Measurements from ENCODE around the gene NCSTN.

- TF ChIP-seq, protein P1, sequence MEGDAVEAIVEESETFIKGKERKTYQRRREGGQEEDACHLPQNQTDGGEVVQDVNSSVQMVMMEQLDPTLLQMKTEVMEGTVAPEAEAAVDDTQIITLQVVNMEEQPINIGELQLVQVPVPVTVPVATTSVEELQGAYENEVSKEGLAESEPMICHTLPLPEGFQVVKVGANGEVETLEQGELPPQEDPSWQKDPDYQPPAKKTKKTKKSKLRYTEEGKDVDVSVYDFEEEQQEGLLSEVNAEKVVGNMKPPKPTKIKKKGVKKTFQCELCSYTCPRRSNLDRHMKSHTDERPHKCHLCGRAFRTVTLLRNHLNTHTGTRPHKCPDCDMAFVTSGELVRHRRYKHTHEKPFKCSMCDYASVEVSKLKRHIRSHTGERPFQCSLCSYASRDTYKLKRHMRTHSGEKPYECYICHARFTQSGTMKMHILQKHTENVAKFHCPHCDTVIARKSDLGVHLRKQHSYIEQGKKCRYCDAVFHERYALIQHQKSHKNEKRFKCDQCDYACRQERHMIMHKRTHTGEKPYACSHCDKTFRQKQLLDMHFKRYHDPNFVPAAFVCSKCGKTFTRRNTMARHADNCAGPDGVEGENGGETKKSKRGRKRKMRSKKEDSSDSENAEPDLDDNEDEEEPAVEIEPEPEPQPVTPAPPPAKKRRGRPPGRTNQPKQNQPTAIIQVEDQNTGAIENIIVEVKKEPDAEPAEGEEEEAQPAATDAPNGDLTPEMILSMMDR (IDR thresholded peaks at IDR 0.05 in 2 of 3, conservative IDR thresholded peaks at IDR 0.05 in 1 of 3; ENCODE audit: control insufficient read depth in 2 of 3, extremely low read depth in 1 of 3, insufficient read depth in 1 of 3, low read depth in 3 of 3, low read length in 3 of 3) = no peak
- no peak for TF ChIP-seq CEBPB (IDR thresholded peaks at IDR 0.05; ENCODE audit: borderline replicate concordance in 1 of 2, low read depth in 2 of 2, low read length in 2 of 2)
- TF ChIP-seq ZNF274 (IDR thresholded peaks at IDR 0.05; ENCODE audit: insufficient read depth, insufficient read length) = no peak
- no peak for TF ChIP-seq CHD1 (IDR thresholded peaks at IDR 0.05; ENCODE audit: low read depth, low read length)
- no peak for TF ChIP-seq CBX5 (IDR thresholded peaks at IDR 0.05; ENCODE audit: low read depth)
- TF ChIP-seq FOS (IDR thresholded peaks at IDR 0.05; ENCODE audit: borderline replicate concordance, extremely low read depth, insufficient read length) = no peak
- no peak for TF ChIP-seq ZSCAN29 (IDR thresholded peaks at IDR 0.05)
- no peak for TF ChIP-seq BCL11A (IDR thresholded peaks at IDR 0.05; ENCODE audit: low read depth, low read length)
- no peak for TF ChIP-seq POLR2A (IDR thresholded peaks at IDR 0.05; ENCODE audit: low read depth, low read length)
- TF ChIP-seq ELK1 (IDR thresholded peaks at IDR 0.05; ENCODE audit: low read depth, low read length) = no peak
- no peak for TF ChIP-seq GABPA (IDR thresholded peaks at IDR 0.05; ENCODE audit: low read depth)
- TF ChIP-seq CHD4 (IDR thresholded peaks at IDR 0.05) = no peak
- TF ChIP-seq CHD2 (IDR thresholded peaks at IDR 0.05; ENCODE audit: borderline replicate concordance, low read depth, low read length) = no peak
- no peak for TF ChIP-seq SPI1 (IDR thresholded peaks at IDR 0.05; ENCODE audit: borderline replicate concordance, insufficient read depth, low read depth, low read length)
Measured at GRCh38 chr1:160360227-160360695, 17.1 kb downstream of the NCSTN start.

Data from GM12878 (cell line).